ENCODE results near the gene STX8.
"Not testable (repeated sequence)": the region's sequence is repeated elsewhere in the genome, so short reads cannot be mapped to it uniquely, and the experiment has no call there.

GRCh38 chr17:9447298-9447697 lies 128.3 kb downstream of the STX8 start:
- TF ChIP-seq, protein P1, sequence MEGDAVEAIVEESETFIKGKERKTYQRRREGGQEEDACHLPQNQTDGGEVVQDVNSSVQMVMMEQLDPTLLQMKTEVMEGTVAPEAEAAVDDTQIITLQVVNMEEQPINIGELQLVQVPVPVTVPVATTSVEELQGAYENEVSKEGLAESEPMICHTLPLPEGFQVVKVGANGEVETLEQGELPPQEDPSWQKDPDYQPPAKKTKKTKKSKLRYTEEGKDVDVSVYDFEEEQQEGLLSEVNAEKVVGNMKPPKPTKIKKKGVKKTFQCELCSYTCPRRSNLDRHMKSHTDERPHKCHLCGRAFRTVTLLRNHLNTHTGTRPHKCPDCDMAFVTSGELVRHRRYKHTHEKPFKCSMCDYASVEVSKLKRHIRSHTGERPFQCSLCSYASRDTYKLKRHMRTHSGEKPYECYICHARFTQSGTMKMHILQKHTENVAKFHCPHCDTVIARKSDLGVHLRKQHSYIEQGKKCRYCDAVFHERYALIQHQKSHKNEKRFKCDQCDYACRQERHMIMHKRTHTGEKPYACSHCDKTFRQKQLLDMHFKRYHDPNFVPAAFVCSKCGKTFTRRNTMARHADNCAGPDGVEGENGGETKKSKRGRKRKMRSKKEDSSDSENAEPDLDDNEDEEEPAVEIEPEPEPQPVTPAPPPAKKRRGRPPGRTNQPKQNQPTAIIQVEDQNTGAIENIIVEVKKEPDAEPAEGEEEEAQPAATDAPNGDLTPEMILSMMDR (IDR thresholded peaks at IDR 0.05; ENCODE audit: low read depth, low read length), result not testable (repeated sequence)
- not testable (repeated sequence) for TF ChIP-seq EZH2phosphoT487 (IDR thresholded peaks at IDR 0.05; ENCODE audit: low read depth)
